SIG-M5 (cell line): ENCODE measurements around the gene OR10H2.
"Not testable (repeated sequence)": the region's sequence is repeated elsewhere in the genome, so short reads cannot be mapped to it uniquely, and the experiment has no call there.

ENCODE experiments used
- DNase-seq: peaks from one replicate; lab custom pipeline; 2025; lab: John Stamatoyannopoulos, UW

OR10H2 gene

GRCh38 chr19:15727724-15728123 lies at the start of gene OR10H2:
Gene OR10H2, plus strand, starts transcription at chr19:15728024. Its CDS starts 20 bp downstream, at chr19:15728044.
- DNase-seq, result no peak

GRCh38 chr19:15679089-15679488 lies 48.7 kb upstream of the OR10H2 start:
- no peak for DNase-seq

GRCh38 chr19:15679865-15680264 lies 48.0 kb upstream of the OR10H2 start:
- DNase-seq, result not testable (repeated sequence)

GRCh38 chr19:15680478-15681322 lies 47.1 kb upstream of the OR10H2 start:
- no peak for DNase-seq

- DNase-seq, result no peak
These were observed 44.4 kb upstream of the OR10H2 start for GRCh38 chr19:15683411-15683810.

- no peak for DNase-seq
These were observed 43.0 kb upstream of the OR10H2 start for GRCh38 chr19:15684828-15685227.

- no peak for DNase-seq
These were observed 31.1 kb upstream of the OR10H2 start for GRCh38 chr19:15696654-15697194.

GRCh38 chr19:15701757-15702533 lies 25.9 kb upstream of the OR10H2 start:
- no peak for DNase-seq

GRCh38 chr19:15702534-15702930 lies 25.3 kb upstream of the OR10H2 start:
- DNase-seq, result peak; percentile 13

- no peak for DNase-seq
These were observed 13.2 kb upstream of the OR10H2 start for GRCh38 chr19:15714638-15715037.

GRCh38 chr19:15715642-15716041 lies 12.2 kb upstream of the OR10H2 start:
- no peak for DNase-seq

- no peak for DNase-seq
These were observed 10.0 kb upstream of the OR10H2 start for GRCh38 chr19:15717809-15718208.

GRCh38 chr19:15721268-15721667 lies 6.6 kb upstream of the OR10H2 start:
- DNase-seq, result no peak

GRCh38 chr19:15722956-15723355 lies 4.9 kb upstream of the OR10H2 start:
- no peak for DNase-seq

- no peak for DNase-seq
These were observed 2.7 kb downstream of the OR10H2 start for GRCh38 chr19:15730538-15730937.

- no peak for DNase-seq
These were observed 4.6 kb downstream of the OR10H2 start for GRCh38 chr19:15732388-15732787.

- no peak for DNase-seq
These were observed 6.1 kb downstream of the OR10H2 start for GRCh38 chr19:15733895-15734294.

GRCh38 chr19:15737722-15738121 lies 9.9 kb downstream of the OR10H2 start, which contains the start of gene OR10H3:
Gene OR10H3, plus strand, starts transcription at chr19:15737985. Its CDS starts 3,408 bp downstream, at chr19:15741393.
- DNase-seq, result no peak

- DNase-seq, result no peak
These were observed 13.0 kb downstream of the OR10H2 start for GRCh38 chr19:15740785-15741184.

- no peak for DNase-seq
These were observed 20.4 kb downstream of the OR10H2 start for GRCh38 chr19:15748239-15748638.

- DNase-seq, result no peak
These were observed 30.6 kb downstream of the OR10H2 start for GRCh38 chr19:15758379-15758778.

- no peak for DNase-seq
These were observed 32.2 kb downstream of the OR10H2 start for GRCh38 chr19:15759962-15760565.
